GM12878 (cell line): ENCODE results near the gene PPP5C. TPM values are rescaled to one million over a fixed set of nuclear protein-coding genes. Genes with fewer than 3 reads are reported as not detected.

Experiments
- CEBPB ChIP-seq, 2 experiments: fragments of 150-350 bp in 1 of 2; IDR thresholded peaks; 2 replicates each; pipeline ENCODE4 v1.6.1; 2012 to 2014; ENCODE audit warnings: low read depth in 2 of 2, low read length in 2 of 2, borderline replicate concordance in 1 of 2, inconsistent platforms in 1 of 2
- CHD4 ChIP-seq: fragments of 200-600 bp; sonication (generic); IDR thresholded peaks from 2 replicates; pipeline ENCODE4 v1.6.1; 2016; ENCODE audit warnings: mild to moderate bottlenecking
- CREB1 ChIP-seq: IDR thresholded peaks from 2 replicates; pipeline ENCODE4 v1.6.1; 2012; ENCODE audit warnings: low read depth, mild to moderate bottlenecking, inconsistent platforms
- EGR1 ChIP-seq, 2 experiments: IDR thresholded peaks; 1 replicate in 1 of 2; 2 replicates in 1 of 2; pipeline ENCODE4 v1.6.1; 2011 to 2012; ENCODE audit warnings: low read depth in 2 of 2, low read length in 2 of 2, borderline replicate concordance in 1 of 2, mild to moderate bottlenecking in 1 of 2, moderate library complexity in 1 of 2
- EP300 ChIP-seq, 2 experiments: fragments of 150-350 bp in 1 of 2; IDR thresholded peaks; 2 replicates each; pipeline ENCODE4 v1.6.1; 2011 to 2012; ENCODE audit warnings: low read depth in 2 of 2, low read length in 2 of 2, borderline replicate concordance in 1 of 2, improper control_type of control experiment in 1 of 2, inconsistent platforms in 1 of 2; ENCODE audit not compliant: control insufficient read depth in 1 of 2
- FOXM1 ChIP-seq: IDR thresholded peaks from 2 replicates; pipeline ENCODE4 v1.6.1; 2012; ENCODE audit warnings: low read depth, mild to moderate bottlenecking, inconsistent platforms, low read length, moderate library complexity
- HDAC2 ChIP-seq: fragments of 200-600 bp; sonication (generic); IDR thresholded peaks from 2 replicates; pipeline ENCODE4 v1.6.1; 2017
- MAX ChIP-seq: IDR thresholded peaks from 2 replicates; pipeline ENCODE4 v1.6.1; 2012; ENCODE audit warnings: low read depth, low read length, improper control_type of control experiment
- MEF2A ChIP-seq: IDR thresholded peaks from 2 replicates; pipeline ENCODE4 v1.6.1; 2011; ENCODE audit warnings: low read depth, mild to moderate bottlenecking, low read length, moderate library complexity; ENCODE audit not compliant: insufficient read depth
- PKNOX1 ChIP-seq: fragments of 450-650 bp; IDR thresholded peaks from 2 replicates; pipeline ENCODE4 v1.6.1; 2016; ENCODE audit warnings: mild to moderate bottlenecking
- PML ChIP-seq: IDR thresholded peaks from 2 replicates; pipeline ENCODE4 v1.6.1; 2012; ENCODE audit warnings: low read length, inconsistent platforms
- POLR2AphosphoS2 ChIP-seq: IDR thresholded peaks from 2 replicates; pipeline ENCODE4 v1.6.1; 2011; ENCODE audit warnings: low read depth, mild to moderate bottlenecking, low read length, improper control_type of control experiment, moderate library complexity
- RB1 ChIP-seq: fragments of 450-650 bp; formaldehyde crosslinking; IDR thresholded peaks from 2 replicates; pipeline ENCODE4 v1.6.1; 2017; ENCODE audit warnings: mild to moderate bottlenecking, borderline replicate concordance
- SREBF2 ChIP-seq: IDR thresholded peaks from 2 replicates; pipeline ENCODE4 v1.6.1; 2012; ENCODE audit warnings: mild to moderate bottlenecking, low read length
- SUZ12 ChIP-seq: fragments of 200-600 bp; sonication (generic); IDR thresholded peaks from one replicate; pipeline ENCODE4 v1.6.1; 2018; ENCODE audit warnings: antibody characterized with exemption, mild to moderate bottlenecking; ENCODE audit not compliant: unreplicated experiment
- WRNIP1 ChIP-seq: IDR thresholded peaks from 2 replicates; pipeline ENCODE4 v1.6.1; 2011; ENCODE audit warnings: low read depth, low read length, improper control_type of control experiment, borderline replicate concordance
- ZBTB40 ChIP-seq: fragments of 450-650 bp; IDR thresholded peaks from 2 replicates; pipeline ENCODE4 v1.6.1; 2016; ENCODE audit warnings: mild to moderate bottlenecking, moderate library complexity, borderline replicate concordance
- ZNF24 ChIP-seq: fragments of 450-650 bp; IDR thresholded peaks from 2 replicates; pipeline ENCODE4 v1.6.1; 2017; ENCODE audit warnings: antibody characterized with exemption, mild to moderate bottlenecking
- ZNF384 ChIP-seq: IDR thresholded peaks from 2 replicates; pipeline ENCODE4 v1.6.1; 2012; ENCODE audit warnings: low read depth, mild to moderate bottlenecking, low read length, improper control_type of control experiment, borderline replicate concordance
- polyA plus RNA-seq, 11 experiments: library from polyadenylated mRNA; depleted of rRNA in 4 of 11; unstranded in 6 of 11; stranded (reverse) in 5 of 11; fragments of >200 nt; fragmentation: Nextera tagmentation in 4 of 11; fragmentation: Illumina TruSeq in 1 of 11; extraction: Ambion mirVana in 4 of 11; extraction: Trizol in 1 of 11; gene quantifications; 1 replicate in 1 of 11; 2 replicates in 10 of 11; pipeline versions ENCODE4 v1.2.1 to v1.2.3, GENCODE V29; 2011 to 2016; ENCODE audit warnings: inconsistent platforms in 2 of 11, missing spikeins in 2 of 11, low read depth in 1 of 11
- total RNA-seq, 4 experiments: library from RNA; depleted of rRNA in 3 of 4; stranded (reverse); fragments of >200 nt in 3 of 4; fragmentation: Illumina TruSeq in 1 of 4; extraction: Trizol in 1 of 4; gene quantifications; 2 replicates each; pipeline versions ENCODE4 v1.2.1 to v1.2.3, GENCODE V29; 2013 to 2021
- TF ChIP-seq, protein P1 (sequence below): IDR thresholded peaks from 2 replicates; pipeline ENCODE4 v1.6.1; 2011; ENCODE audit warnings: low read depth, low read length, improper control_type of control experiment, borderline replicate concordance
- TF ChIP-seq, protein P2 (sequence below): IDR thresholded peaks from 2 replicates; pipeline ENCODE4 v1.6.1; 2011; ENCODE audit warnings: mild to moderate bottlenecking, low read depth, low read length, moderate library complexity; ENCODE audit not compliant: insufficient replicate concordance

PPP5C gene
- total and polyA plus RNA-seq, 10 of the 15 experiments (the other 5 are each of a cell fraction or from before 2014, with no cell fraction given) = 1.1 to 154 (median 94.5) TPM

DNA sequence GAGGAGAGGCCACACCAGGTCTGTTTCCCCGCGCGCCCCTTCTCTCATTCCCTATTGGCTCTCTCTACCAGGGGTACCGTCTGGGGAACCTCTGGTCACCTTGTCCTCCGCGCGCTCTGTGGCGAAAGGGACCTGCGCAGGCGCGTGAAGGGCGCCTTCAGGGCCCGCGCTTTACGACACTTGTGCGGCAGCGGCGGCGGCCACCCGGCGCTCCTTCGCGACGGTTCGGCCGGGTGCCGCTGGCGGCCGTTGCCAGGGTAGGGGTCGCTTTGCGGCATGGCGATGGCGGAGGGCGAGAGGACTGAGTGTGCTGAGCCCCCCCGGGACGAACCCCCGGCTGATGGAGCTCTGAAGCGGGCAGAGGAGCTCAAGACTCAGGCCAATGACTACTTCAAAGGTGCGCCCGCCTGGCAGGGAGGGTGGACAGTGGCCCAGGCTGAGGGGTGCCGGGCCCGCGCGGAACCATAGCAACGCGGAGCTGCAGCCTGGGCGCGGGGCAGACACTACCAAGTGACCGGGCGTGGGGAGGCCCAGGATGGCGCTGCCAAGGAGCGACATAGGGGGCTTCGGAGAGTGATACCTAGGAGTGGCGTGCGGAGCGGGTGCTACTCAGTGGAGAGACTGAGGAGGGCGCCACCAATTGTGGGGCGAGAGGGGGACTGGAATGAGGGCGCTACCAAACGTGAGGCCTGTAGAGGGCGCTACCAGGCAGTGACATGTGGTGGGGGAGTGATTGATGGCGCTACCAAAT lies at the start of gene PPP5C (continued):
- TF ChIP-seq WRNIP1 = no peak
- peak in 1 of 2 experiments; percentile 62; a peak in 1 of 3 replicates for TF ChIP-seq EGR1 (IDR thresholded peaks at IDR 0.05; ENCODE audit: borderline replicate concordance in 1 of 2, low read depth in 2 of 2, low read length in 2 of 2)
- no peak for TF ChIP-seq SUZ12
- no peak for TF ChIP-seq ZNF384
- TF ChIP-seq MAX = peak; percentile 30; the same call in 1 of the 2 replicates
- TF ChIP-seq POLR2AphosphoS2 = peak; percentile 77; the same call in 1 of the 2 replicates
- TF ChIP-seq, protein P1, sequence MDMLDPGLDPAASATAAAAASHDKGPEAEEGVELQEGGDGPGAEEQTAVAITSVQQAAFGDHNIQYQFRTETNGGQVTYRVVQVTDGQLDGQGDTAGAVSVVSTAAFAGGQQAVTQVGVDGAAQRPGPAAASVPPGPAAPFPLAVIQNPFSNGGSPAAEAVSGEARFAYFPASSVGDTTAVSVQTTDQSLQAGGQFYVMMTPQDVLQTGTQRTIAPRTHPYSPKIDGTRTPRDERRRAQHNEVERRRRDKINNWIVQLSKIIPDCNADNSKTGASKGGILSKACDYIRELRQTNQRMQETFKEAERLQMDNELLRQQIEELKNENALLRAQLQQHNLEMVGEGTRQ = no peak; the same call in 1 of the 2 replicates
- TF ChIP-seq CHD4 = no peak
- no peak for TF ChIP-seq CREB1
- peak; percentile 97 for TF ChIP-seq PKNOX1
- no peak for TF ChIP-seq EP300 (IDR thresholded peaks at IDR 0.05; ENCODE audit: borderline replicate concordance in 1 of 2, control insufficient read depth in 1 of 2, low read depth in 2 of 2, low read length in 2 of 2)
- no peak for TF ChIP-seq FOXM1
- TF ChIP-seq CEBPB (IDR thresholded peaks at IDR 0.05; ENCODE audit: borderline replicate concordance in 1 of 2, low read depth in 2 of 2, low read length in 2 of 2) = no peak
- no peak for TF ChIP-seq ZBTB40
- 0 out of 2 replicates have a peak, but pooled peaks have one; percentile 39 for TF ChIP-seq PML
- TF ChIP-seq SREBF2 = no peak
- no peak for TF ChIP-seq MEF2A
- 0 out of 2 replicates have a peak, but pooled peaks have one; percentile 39 for TF ChIP-seq RB1
- TF ChIP-seq ZNF24 = no peak
- TF ChIP-seq HDAC2 = no peak
- TF ChIP-seq, protein P2, sequence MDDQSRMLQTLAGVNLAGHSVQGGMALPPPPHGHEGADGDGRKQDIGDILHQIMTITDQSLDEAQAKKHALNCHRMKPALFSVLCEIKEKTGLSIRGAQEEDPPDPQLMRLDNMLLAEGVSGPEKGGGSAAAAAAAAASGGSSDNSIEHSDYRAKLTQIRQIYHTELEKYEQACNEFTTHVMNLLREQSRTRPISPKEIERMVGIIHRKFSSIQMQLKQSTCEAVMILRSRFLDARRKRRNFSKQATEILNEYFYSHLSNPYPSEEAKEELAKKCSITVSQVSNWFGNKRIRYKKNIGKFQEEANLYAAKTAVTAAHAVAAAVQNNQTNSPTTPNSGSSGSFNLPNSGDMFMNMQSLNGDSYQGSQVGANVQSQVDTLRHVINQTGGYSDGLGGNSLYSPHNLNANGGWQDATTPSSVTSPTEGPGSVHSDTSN = peak; percentile 94
